Heart left ventricle (tissue), 13 donors: Measurements from ENCODE around the gene DDC.

ENCODE experiments used
- CTCF ChIP-seq, 12 donors: fragments of 200-600 bp; sonication (generic) in 4 of 12; IDR thresholded peaks; one replicate each; pipeline versions ENCODE4 v1.5.0 to v1.8.0; 2018 to 2022; ENCODE audit warnings: antibody characterized with exemption in 12 of 12, mild to moderate bottlenecking in 5 of 12
- POLR2A ChIP-seq, 2 donors: fragments of 450-650 bp; IDR thresholded peaks; one replicate each; pipeline ENCODE4 v1.6.1; 2017; ENCODE audit warnings: antibody characterized with exemption in 2 of 2, mild to moderate bottlenecking in 2 of 2, moderate library complexity in 2 of 2
- donor health status: ischemic (EF 13 %, LVEDD 7.1; RV severe dilation, severe dysfunction).
- donor health status: DM: no; HTN: yes; CAD: no.
- donor health status: DM: no; HTN: no; CAD: no.
- donor health status: ischemic (EF 25% LVEDD 6.9; RV normal size, moderate dysfunction).
- donor health status: ischemic (EF 25% LVEDD 5.7; RV mildly dilated, moderate dysfunction).
- donor health status: ischemic (EF 35%, LVEDD 5.7; RV mildly dilated, moderate dysfunction).
- donor health status: nonischemic (EF 11% LVEDD 7.7; RV severe dilation, severe dysfunction).
- donor health status: DM: yes; HTN: yes; CAD: no.
- donor health status: PGD.
- donor health status: ischemic (EF 29% LVEDD 5.4; RV normal size, mild dysfunction).
- donor health status: nonischemic (EF 23%, LVEDD 6.1; RV moderate dilation, normal function).

GRCh38 chr7:50599385-50599784 is 34.2 kb upstream of the DDC start:
- TF ChIP-seq CTCF (IDR thresholded peaks at IDR 0.05) (no peak), POLR2A (IDR thresholded peaks at IDR 0.05) (no peak)
